NCI-H1436 treated with DMSO at 0.1 percent for 48 hours (cell line): ENCODE data around the gene SUGP1.

Experiments
- DNase-seq: peaks from one replicate; lab custom pipeline; 2025; lab: John Stamatoyannopoulos, UW

SUGP1 gene

DNA sequence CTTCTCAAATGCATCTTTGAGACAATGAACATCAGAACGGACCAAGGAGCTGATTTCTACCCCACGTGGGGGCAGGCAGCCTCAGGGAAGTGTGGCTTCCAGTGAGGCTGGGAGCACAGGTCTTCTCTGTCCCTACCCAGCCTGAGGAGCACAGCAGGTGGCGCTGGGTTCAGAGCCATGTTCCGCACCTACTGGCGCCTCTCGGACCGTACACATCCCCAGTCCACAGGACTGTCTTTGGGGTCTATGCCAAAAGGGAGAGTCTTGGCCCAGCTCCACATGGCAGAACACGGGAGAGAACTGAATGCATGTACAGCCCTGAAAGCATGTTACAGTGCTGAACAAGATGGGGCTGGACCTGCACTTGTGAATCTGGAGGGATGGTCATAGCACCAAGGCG is 22.6 kb downstream of the SUGP1 start:
- DNase-seq = no peak

DNA sequence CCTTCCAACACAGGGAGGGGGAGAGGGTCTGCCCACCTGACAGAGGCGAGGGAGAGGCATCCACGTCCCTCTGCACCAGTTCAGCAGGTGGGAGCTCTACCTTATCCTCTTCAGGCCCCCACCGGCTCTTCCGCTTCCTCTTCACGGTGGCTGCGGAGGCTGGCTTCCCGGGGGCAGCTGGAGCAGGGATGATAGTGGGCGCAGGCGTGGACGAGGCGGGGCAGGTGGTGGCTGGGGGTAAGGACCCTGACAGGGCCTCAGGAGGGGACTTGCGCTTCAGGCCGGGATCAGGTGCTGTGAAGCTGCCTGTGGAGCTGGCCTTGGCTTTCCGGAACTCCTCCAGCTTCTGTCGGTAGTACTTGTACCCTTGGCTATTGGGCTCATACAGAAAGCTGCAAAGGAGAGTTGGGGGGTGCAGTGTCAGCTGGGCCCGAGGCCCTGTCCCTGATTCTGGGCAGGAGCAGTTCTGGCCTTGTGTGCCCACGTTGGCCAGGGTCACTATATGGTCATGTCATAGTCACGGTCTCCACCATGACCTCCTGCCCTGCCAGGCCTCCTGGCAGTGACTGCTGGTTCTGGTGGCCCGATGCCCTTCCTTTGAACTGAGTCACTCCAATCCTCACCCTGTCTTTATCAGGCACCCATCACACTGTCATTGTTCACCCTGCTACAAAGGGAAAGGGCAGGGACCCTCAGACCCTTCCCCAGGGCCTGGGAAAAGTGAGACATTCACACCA is 23.2 kb downstream of the SUGP1 start:
- no peak for DNase-seq

DNA sequence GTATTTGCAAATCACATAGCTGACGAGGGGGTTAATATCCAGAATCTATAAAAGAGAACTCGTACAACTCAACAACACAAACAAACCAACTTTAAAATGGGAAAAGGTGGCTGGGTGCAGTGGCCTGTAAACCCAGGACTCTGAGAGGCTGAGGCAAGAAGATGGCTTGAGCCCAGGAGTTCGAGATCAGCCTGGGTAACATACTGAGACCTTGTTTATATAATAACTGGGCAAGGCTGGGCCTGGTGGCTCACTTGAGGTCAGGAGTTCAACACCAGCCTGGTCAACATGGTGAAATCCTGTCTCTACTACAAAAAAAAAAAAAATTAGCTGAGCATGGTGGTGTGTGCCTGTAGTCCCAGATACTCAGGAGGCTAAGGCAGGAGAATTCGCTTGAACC is 25.4 kb downstream of the SUGP1 start:
- no peak for DNase-seq

DNA sequence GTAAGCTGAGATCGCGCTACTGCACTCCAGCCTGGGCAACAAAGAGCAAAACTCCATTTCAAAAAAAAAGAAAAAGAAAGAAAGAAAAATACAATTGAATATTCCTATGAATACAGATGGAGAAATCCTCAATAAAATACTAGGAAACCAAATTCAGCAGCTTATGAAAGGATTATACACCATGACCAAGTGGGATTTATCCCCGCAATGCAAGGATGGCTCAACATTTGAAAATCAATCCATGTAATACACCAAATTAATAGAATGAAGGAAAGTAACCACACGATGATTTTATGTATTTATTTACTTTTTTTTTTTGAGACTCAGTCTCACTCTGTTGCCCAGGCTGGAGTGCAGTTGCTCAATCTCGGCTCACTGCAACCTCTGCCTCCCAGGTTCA is 27.7 kb downstream of the SUGP1 start:
- DNase-seq = no peak

DNA sequence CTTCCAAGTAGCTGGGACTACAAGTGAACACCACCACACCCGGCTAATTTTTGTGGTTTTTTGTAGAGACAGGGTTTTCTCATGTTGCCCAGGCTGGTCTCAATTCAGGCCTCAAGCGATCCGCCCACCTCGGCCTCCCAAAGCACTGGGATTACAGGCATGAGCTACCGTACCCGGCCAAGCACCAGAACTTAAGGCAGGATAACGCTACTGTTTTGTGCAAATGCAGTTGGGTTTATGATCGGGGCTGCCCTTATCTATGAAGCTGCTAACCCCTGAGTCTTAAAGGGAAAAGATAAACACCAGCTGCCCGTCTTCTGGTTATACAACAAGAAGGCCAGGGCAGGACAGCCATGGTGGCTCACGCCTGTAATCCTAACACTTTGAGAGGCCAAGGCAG is 34.6 kb downstream of the SUGP1 start:
- no peak for DNase-seq

DNA sequence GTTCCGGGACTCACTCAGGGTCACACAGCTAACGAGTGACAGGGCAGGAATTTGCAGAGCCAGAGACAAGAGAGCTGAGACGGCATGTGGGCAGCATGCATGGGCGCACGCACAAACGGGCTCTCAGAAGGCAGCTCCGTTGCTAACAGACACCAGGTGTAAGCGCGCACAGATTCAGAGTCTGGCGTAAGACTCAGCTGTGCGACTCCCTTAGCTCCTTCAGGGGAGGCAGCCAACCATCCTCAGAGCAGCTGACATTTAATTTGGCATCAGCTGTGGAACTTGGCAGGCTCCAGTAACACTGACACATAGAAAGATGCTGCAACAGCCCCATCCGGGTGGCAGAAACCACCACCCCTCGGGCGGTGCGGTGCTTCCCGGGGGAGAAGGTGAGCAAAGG is 39.7 kb downstream of the SUGP1 start:
- no peak for DNase-seq

DNA sequence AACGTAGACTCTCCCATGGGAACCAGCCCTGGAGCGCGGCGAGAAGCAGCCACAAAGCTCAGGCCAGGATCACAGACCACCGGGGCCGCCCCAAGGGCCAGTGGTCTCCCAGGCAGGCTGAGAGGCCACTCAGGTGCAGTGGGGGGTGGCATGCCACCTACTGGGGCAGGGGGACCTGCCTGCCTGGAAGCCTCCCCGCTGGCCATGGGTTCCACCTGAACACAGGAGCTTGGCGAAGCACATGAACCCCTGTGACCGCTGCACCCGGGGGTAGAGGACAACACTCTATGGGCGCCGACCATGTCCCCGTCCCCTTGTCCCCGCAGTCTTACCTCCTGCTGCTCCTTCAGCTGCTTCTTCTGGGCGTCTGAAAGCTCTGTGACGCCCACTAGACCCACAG is 40.5 kb downstream of the SUGP1 start:
- no peak for DNase-seq

DNA sequence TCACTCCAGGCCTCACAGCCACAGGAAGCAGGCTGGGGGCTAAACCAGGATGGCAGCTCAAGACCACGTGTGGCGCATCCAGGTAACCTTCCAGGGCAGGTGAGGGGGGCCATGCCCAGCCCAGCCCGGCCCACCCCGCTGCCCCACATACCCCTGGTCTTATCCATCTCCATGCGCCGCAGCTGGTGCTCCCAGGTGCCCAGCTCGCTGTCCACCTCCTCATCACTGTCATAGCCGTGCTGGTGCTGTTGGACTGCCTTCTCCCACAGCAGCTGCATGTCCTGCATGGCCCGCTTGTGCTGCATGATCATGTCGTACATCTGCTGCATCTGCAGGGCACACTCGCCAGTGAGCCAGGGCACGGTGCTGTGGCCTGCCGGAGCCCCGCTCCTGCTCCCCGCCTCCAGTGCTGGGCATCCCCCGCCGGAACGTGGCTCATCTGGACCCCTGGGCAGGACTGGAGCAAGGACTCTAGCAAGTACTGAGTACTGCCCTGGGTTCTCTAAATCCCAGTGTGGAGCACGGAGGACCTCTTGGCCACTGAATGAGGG is 41.2 kb downstream of the SUGP1 start:
- no peak for DNase-seq

DNA sequence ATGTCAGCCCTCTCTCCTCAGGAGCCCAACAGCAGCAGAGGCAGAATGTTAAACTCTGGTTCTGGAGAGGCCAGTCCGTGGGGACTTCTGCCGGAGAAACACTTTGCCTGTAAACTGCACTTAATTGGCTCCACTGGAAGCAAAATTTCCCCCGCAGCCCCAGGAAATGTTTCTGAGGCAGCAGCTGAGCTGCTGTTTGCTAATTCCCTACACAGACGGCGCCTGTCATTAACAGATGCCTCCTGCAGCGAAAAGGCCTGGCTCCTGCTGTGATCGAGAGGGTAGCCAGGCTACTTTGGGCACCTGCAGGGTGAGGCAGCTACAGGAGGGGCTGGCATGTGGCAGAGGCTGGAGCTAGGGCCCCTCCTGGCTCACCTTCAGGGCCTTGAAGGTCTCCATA is 42.0 kb downstream of the SUGP1 start:
- DNase-seq = no peak

DNA sequence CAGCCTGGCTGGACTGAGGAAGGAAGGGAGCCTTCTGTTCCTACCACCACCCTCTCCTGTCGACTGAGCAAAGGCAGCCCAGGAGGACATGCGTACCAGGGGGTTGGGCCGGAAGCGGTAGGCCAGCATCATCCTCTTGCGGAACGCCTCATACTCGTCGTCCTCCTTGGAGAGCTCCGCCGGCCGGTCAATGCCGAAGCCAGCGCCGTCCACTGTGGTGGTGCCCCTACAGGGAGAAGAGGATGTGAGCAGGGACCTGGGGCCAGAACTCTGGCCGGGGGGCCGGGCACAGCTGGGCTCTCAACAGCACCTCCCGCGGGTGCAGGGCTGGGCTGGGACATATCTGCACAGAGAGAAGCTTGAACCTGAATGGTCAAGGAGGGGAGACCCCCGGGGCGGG is 43.5 kb downstream of the SUGP1 start:
- no peak for DNase-seq

DNA sequence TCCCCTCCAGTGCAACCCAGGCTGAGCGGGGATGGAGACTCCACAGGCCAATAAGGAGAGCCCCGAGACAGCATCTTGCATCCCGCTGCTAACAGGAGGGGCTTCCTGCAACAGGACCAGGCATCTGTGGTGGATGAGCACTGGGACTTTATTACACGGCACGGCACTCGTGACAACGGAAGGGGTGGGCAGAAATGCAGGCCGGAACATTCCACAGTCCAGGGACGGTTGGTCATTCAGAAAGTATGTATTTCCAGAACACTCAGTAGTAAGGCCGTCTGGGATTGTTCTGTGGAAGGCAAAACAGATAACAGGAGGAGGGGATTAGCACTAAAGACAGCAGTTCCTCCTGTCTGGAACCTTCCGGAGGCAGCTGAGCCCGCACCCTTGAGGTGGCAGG is 43.9 kb downstream of the SUGP1 start:
- no peak for DNase-seq

DNA sequence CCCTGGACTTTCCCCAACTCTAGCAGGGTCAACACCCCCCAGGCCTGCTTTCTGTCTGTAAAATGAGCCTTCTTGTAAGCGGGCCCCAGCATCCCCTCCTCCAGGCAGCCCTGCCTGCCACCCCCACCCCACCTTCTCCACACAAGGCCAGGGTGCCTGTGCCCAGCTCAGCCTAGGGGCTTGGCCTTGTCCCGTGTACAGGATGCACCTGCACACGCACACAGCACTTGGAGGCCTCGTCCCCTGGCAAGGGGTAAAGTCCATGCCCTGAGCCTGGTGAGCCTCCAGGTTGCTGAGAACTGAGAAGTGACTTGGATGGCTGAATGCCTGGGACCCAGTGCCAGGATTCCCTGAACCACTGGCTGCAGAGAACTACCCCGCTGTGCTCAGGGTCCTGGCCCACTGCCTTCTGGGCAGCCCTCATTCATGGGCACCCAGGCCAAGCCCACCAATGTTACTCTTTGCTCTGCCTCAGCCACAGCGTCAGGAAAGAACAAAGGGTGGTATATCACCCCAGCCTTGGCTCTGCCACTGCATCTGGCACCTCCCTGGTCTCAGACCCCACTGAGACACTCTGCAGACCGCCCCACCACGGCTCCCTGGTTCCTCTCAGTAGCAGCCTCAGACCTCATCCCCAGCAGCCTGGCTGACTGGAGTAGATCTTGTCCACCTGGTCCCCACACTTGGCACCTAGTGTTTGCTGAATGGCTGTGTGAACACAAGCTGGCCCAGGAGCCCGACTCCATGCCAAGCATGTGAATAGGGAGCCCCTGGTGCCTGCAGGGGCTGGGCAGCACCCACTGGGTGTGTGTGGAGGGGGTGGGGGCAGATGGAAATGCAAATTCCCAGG is 45.4 kb downstream of the SUGP1 start:
- no peak for DNase-seq

DNA sequence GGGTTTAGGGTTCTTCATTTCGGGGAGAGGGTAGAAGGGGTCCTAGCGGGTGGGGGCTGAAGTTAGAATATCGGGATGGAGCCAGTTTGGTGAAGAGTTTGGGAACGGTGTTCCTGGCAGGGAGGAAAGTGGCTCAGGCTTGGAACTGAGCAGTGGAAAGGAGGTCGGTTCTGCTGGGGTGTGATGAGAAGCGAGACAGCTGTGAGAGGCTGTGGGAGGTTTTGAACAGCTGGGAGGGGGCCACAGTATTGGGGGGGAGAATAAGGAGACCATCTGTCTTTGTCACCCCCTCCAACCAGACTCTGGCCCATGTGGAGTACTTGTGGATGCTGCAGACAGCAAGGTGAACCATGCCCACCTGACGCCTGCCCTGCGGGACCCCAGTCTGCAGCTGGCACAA is 46.2 kb downstream of the SUGP1 start:
- no peak for DNase-seq

DNA sequence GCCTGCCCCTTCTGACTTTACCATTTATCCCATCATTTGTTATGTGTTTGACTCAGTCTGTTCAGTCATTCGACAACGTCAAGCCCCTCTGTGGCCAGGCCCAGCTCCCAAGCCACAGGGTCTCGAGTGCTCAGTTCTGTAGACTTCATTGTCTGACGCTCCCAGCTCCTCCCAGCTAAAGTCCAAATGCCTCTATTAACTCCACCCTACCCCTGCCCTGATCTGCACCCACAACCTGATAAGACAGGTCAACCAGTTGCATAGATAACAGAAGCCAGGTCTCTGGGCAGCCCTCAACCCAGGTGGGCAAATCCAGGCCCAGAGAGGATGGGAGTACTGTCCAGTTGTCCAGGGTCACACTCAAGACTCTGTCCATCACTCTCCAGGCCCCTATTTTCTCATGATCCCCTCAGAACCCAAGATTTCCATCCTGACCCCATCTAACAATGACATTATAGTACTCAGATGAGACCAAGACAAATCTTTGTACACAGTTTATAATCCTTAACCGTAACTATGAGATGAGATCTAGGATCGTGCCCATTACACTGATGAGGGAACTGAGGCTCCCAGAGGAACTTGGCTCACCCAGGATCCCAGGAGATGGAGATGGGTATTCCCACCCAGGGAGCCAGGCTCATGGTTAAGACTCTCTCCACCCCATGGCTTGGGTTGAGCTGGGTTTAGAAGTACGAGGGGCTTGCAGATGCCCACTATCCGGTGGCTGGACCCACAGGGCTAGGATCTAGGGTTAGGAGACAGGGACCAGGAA is 48.3 kb downstream of the SUGP1 start:
- no peak for DNase-seq

DNA sequence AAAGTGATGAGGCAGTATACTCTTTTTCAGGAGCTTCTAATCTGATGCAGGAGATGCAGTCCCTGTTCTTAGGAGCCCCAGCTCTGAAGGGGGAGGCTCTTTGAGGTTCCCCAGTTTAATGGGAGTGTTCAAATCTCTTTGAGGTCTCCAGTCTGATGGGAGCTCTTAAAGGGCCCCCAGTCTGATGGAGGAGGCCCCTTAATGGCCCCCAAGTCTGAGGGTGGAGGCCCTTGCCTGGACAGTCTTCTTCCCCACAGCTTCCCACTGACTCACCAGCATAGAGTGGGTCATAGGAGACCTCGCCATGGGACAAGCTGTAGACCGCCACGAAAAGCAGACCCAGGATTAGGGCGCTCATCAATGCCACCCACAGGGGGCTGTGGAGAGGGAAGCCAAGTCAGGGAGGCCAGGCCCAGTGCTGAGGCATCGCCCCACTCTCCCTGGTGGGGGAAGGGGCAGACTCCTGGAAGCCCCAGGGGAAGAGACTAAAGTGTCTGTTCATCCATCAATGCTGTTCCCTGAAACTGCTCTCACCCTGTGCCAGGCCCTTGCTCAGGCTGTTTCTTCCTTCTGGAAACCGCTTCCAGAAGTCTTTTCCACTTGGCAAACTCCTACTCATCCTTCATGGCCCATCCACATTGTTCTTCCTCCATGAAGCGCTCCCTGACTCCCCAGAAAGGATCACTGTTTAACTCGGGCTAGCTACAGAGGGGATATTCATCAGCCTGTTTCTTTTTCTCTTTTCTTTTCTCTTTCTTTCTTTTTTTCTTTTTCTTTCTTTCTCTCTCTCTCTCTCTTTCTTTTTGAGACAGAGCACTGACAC is 49.3 kb downstream of the SUGP1 start:
- no peak for DNase-seq

DNA sequence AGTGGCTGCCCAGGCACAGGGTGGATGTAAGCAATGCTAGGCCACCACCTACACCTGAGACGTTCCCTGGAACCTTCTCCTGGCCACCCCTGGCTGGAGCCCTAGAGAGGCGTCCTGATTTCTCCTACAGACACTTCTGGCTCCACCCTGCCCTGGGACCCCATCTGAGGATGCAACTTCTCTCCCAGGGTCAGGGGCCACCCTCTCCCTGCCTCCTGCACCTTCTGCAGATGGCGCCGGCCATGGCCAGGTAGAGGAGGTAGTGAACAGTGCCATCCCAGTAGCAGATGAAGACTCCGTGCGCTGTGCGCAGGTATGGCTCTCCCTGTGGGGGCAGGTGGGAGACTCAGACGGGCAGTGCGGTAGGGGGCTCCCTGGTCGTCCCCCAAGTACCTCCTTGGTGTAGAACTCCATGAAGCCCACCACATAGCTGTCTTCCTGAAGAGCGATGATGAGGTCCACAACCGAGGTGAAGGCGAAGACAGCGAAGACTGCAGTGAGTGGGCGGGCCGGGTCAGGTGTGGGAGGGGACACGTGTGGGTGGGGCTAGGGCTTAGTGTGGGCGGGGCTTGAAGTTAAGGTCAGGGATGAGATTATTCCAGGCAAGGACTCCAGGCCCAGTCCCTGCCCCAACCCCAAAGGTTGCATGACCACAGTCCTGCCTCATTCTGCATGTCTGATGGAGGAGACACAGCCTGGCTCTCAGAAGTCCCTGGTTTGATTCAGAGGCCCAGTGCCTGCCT is 50.2 kb downstream of the SUGP1 start:
- DNase-seq = no peak

DNA sequence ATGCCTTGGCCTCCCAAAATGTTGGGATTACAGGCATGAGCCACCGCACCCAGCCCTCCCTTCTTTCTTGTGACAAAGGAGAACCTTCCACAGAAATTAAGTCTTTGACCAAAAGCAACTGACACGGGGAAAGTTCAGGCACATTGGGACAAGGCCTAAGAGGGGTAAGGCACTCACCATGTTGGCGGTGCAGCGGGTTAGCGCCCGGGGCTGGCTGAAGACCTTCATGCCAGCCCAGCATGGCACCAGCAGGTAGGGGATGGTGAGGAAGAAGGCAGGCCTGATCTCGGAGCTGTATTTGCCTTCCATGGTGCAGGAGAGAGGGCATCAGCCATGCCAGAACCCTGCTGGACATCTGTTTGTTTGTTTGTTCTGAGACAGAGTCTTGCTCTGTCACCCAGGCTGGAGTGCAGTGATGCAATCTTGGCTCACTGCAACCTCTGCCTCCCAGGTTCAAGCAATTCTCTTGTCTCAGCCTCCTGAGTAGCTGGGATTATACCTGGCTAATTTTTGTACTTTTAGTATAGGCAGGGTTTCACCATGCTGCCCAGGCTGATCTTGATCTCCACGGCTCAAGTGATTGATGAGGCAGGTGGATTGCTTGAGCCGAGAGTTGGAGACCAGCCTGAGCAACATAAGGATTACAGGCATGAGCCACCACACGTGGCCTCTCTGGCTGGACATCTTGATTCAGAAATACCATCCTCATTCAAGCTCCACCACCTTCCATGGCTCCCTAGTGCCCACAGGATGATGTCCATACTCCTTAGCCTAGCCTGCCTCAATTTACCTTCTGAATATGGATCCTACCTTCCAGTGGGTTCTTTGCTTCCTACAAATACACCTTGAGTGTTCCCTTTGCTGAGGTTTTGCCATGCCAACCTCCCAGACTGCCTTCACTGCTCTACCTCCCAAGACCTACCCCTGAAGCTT is 51.6 kb downstream of the SUGP1 start:
- no peak for DNase-seq

DNA sequence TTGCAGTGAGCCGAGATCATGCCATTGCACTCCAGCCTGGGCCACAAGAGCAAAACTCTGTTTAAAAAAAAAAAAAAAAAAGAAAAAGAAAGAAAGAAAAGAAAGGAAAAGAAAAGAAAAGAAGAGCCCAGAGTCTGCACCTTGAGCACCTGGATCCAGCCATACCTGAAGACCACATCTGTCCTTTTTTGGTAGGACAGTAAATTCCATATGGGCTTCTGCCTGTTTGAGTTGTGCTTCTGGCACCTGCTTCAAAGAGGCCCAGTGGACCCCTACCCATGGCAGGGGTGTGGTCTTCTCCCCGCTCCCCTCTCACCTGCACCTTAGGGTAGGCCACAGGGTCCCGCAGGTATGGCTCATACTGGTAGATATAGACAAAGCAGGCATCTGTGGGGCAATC is 53.0 kb downstream of the SUGP1 start:
- DNase-seq = no peak

DNA sequence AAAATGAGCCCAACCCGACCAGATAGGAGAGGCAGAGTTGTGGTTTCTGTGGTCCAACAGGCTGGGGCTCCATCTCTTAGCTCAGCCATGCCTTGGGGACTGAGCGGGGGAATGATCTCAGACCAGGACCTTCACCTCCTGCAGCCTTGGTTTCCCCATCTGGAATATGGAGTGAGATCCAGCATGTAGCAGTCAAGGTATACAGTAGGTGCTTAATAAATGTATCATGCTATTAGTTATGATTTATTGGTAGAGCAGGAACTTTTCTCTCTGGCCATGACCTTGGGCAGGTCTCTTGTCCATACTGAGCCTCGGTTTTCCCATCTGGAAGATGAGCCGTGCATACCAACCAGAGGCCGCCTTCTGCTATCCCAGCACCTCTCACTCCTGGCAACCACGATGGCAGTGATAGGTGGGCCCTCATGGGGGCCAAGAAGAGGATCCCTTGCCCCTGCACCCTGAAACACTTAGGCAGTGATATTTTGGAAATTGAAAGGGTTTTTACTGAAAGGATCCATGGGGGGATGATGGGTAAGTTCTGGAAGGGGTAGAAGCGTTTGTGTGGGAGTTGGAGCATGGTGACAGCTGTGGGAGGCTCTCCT is 56.3 kb downstream of the SUGP1 start:
- DNase-seq = no peak
